MV-4-11 (cell line): Measurements from ENCODE around the gene VWA5B2.

Experiments used
- DNase-seq: peaks from one replicate; lab custom pipeline; 2025; lab: John Stamatoyannopoulos, UW

Gene VWA5B2

DNA sequence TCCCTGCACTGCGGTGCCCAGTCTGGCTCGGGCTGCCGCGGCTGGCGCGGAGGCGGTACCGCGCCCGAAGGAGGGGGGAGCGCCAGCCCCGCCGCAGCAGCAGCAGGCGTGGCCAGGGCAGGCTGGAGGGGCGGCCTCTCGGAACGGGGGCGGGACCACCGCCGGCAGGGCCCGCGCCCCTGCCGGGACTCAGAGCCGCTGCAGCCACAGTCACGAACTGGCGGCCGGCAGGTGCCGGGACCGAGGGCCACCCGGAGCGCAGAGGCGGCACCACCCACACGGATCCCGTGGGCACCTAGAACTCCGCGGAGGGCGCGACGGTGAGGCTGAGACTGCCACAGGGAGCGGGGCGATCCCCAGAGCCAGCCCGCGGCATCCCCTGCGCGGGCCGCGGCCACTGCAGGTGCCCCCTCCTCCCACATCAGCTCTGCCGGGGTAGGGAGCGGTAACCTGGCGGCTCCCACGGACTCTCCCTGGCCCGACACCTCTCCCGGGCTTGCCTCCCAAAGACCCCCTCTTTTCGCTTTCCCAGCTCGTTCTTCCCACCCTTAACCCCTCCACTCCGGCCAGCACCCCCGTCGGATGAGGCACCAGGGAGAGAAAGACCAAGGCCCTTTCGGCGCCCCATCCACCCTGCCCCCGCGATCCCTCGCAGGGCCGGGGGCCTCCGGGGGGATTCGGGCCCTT, at the start of gene VWA5B2:
VWA5B2 (plus strand) TSS at position 192 of the 687 bp plus-strand sequence. CDS start 944 bp downstream, outside the sequence.
- DNase-seq: no peak

- no peak for DNase-seq
These were observed 49.2 kb upstream of the VWA5B2 start for GRCh38 chr3:184180165-184180564.

GRCh38 chr3:184181596-184181995, 47.8 kb upstream of the VWA5B2 start:
- DNase-seq: no peak

GRCh38 chr3:184183679-184184078, 45.7 kb upstream of the VWA5B2 start:
- no peak for DNase-seq

DNA sequence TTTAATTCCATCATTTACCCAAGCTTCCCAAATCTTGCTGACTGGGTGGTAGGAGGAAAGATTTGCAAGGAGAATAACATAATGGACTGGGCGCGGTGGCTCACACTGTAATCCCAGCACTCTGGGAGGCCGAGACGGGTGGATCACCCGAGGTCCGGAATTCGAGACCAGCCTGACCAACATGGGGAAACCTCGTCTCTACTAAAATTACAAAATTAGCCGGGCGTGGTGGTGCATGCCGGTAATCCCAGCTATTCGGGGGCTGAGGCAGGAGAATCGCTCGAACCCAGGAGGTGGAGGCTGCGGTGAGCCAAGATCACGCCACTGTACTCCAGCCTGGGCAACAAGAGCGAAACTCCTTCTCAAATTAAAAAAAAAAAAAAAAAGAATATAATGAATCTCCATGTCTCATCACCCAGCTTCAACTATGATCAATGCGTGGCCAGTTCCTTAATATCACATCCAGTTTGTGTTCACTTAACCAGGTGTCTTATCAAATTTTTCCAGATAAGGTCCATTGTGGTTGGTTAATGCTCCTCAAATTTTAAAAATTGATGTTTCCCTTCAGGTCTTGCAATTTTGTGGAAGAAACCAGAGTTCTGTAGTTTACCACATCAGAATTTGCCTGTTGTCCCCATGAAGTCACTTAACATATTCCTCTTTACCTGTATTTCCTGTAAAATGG, 44.7 kb upstream of the VWA5B2 start:
- DNase-seq: no peak

DNA sequence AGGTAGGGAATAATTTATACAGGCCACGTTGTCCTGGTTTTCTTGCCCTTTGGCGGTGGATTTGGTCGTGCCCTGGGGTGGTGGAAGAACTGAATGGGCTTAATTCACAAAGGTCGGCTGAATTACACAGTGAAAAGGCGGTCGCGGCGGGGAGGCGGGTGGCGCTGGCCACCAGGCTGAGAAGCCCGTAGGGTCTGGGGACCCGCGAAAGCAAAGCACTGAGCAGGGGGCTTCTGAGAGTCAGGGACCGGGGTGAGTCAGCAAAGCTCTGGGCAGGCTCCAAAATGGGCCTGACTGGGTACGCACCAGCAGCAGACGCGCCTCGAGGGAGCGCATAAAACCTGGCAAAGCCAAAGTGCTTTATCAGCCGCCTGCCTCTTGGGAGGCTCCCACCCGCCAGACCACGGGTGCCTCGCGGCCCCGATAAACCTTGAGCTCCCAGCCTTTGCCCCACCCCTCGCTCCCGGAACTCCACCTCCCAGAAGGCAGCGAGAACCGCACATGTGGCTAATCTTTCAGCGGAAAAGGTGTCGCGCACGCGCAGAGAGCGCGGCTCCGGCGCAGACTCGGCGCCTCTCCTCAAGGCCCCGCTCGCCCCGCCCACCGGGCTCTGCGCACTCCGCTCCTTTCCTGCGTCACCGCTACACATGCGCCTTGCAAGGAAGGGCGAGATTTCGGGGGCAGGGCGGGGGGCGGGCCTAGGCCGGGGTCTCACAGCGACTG, 43.8 kb upstream of the VWA5B2 start:
- DNase-seq: peak; percentile 98

DNA sequence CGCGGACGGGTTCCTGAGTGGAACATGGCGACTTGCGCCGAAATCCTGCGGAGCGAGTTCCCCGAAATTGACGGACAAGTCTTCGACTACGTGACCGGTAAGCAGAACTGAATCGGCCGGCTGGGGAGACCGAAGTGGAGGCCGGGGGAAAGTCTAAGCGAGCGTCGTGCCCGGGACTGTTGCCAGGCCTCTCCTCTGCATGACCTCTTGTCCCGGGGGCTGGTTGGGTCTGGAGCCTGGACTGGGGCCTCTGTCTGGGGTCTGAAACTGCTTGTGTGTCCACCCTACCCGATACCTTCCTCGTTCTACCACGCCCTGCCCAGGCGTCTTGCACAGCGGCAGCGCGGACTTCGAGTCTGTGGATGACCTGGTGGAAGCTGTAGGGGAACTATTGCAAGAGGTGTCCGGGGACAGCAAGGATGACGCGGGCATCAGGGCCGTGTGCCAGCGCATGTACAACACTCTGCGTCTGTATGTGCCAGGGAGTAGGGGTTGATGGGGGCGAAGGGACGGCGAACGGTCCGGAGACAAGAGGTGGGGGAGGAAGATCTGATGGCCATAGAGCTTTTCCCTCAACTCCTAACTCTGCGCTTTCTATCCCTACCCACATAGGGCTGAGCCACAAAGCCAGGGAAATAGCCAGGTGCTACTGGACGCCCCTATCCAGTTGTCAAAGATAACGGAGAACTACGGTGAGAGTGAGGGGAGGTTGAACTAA, 43.0 kb upstream of the VWA5B2 start, which contains the start of gene ABCF3:
ABCF3 (plus strand) TSS at position 16 of the 718 bp plus-strand sequence; CDS start at position 25, 9 bp downstream.
- DNase-seq: no peak

DNA sequence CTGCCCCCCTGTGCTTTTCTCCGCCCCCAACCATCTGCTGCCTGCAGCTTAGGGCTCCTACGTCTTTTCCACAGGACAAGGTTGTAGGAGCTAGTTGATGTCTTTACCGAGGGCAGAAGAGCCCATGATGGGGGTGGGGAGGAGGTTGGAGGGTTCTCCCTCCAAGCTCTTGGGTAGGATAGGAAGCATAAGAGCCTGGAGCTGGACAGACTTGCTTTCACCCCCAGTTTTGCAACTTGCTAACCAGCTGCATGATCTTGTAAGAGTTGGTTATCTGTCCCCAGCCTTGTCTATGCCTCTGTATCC, 42.5 kb upstream of the VWA5B2 start:
- DNase-seq: no peak

DNA sequence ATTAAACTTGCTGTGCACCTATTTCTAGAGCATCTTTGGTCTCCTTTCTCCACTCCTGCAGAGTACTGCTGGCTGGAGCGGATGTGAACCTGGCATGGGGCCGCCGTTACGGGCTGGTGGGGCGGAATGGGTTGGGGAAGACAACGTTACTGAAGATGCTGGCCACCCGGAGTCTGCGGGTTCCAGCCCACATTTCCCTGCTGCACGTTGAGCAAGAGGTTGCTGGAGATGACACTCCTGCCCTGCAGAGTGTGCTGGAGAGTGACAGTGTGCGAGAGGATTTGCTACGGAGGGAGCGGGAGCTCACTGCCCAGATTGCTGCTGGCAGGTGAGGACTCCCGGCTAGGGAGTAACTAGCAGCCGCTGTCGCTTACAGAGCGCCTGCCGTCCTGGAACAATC, 41.3 kb upstream of the VWA5B2 start:
- DNase-seq: no peak

DNA sequence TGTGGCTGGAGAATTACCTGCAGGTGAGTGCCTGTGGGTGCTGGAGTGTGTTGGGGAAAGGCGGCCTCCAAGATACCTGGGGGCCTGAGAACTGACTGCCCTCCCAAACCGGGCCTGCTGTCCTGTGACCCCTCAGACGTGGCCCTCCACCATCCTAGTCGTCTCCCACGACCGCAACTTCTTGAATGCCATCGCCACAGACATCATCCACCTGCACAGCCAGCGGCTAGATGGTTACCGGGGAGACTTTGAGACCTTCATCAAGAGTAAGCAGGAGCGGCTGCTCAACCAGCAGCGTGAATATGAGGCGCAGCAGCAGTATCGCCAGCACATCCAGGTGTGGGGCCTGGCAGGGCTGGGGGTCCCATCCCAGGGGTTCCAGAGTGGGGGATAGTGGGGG, 40.0 kb upstream of the VWA5B2 start:
- no peak for DNase-seq

DNA sequence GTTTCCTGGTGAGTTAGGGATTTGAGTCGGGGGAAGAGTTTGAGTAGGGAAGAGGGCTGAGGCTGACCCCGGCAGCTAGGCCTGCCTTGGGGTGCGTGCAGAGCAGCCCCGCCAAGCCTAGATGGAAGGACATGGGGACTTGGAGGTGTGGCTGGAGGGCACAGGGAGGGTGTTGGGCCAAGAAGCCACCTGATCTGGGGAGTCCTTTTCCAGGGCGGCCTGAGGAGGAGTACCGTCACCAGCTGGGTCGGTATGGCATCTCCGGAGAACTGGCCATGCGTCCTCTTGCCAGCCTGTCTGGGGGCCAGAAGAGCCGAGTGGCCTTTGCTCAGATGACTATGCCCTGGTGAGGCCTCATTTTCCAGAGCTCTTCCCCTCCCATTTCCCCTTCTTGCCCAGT, 36.5 kb upstream of the VWA5B2 start:
- DNase-seq: no peak

- DNase-seq: no peak
These were observed 35.3 kb upstream of the VWA5B2 start for GRCh38 chr3:184193991-184194539.

GRCh38 chr3:184196536-184196935, 32.8 kb upstream of the VWA5B2 start:
- DNase-seq: no peak

- no peak for DNase-seq
These were observed 30.9 kb upstream of the VWA5B2 start for GRCh38 chr3:184198509-184198908.

GRCh38 chr3:184200825-184201224, 28.6 kb upstream of the VWA5B2 start:
- DNase-seq: no peak

DNA sequence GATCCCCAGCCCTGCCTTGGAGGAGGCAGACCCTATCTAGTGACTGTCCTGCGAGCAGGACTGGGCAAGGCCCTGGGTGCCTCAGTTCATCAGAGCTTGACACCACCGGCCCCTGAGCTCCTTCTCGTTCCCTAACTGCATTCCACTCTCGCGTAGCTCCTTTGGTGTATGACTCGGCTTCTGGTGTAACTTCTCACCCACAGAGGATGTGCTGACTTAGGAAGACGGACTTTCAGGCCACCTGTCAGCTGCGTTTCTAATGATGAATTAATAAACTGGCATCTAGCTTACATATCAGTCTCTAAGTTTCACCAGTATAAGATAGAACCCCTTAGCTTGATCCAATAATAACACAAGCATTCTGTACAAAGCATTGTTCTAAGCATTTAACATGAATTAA, 25.9 kb upstream of the VWA5B2 start:
- no peak for DNase-seq

DNA sequence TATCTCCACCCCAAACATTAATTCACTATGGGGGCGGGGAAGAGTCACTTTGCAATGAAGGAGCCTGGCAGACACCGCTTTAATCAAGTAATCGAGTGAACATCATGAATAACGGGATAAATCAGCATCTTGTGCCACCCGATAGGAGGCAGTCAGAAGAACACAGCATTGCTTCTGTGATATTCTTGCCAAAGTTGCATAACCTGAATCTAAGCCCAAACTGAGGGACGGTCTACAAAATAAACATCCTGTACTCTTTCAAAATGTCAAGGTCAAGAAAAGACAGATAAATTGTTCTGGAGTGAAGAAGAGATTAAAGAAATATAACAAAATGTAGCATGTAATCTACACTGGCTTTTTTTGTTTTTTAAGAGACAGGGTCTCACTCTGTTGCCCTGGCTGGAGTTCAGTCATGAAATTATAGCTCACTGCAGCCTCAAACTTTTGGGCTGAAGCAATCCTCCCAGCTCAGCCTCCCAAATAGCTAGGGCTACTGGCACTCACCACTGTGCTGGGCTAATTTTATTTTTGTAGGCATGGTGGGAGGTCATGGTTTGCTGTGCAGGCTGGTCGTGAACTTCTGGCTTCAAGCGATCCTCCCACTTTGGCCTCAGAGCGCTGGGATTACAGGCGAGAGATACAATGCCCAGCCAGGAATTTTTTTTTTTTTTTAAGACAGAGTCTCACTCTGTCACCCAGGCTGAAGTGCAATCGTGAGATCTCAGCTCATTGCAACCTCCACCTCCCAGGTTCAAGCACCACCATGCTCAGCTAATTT, 20.1 kb upstream of the VWA5B2 start:
- DNase-seq: no peak

GRCh38 chr3:184211297-184211696, 18.1 kb upstream of the VWA5B2 start:
- DNase-seq: no peak

DNA sequence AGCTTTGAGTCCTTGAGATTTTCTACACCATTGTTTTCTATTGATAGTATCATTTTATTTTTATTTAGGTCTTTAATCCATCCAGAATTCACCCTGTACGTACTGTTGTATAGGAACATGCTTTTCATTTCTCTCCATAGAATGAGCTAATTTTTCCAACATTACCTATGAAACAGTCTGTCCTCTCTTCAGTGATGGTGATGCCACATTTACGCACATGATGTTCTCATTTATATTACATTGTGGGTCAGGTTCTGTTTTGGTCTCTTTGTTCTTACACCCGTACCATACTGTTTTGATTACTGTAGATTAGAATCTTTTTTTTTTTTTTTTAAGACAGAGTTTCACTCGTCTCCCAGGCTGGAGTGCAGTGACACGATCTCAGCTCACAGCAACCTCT, 17.7 kb upstream of the VWA5B2 start:
- DNase-seq: no peak

DNA sequence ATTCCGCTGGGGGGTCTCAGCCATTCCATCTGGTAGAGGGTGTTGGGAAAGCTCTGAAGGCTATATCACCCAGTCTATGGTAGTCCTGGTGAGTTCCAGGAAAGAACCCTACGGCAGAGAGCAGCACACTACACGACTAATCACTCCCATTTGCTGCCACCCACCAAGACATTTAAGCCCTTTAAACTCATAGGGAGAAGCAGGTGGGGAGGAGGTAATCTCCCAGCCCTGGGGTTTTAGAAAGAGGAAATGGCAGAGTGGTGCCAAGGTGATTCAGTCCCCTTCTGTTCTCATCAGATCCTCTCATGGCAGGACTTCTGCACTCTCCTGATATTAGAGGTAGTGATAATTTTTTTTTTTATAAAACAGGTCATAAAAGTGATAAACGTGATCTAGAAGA, 10.6 kb upstream of the VWA5B2 start:
- no peak for DNase-seq

GRCh38 chr3:184222521-184222920, 6.9 kb upstream of the VWA5B2 start:
- DNase-seq: no peak
